ENCODE measurements around the gene CGB1.
"Not testable (repeated sequence)": the region's sequence is repeated elsewhere in the genome, so short reads cannot be mapped to it uniquely, and the experiment has no call there.

Gene CGB1

GRCh38 chr19:49056101-49056901 is 19.6 kb upstream of the CGB1 start:
- Histone ChIP-seq H3K27ac (ENCODE audit: low read length) (no peak overlapping the region), H2AFZ (ENCODE audit: low read length) (peak overlapping the region; percentile 67), H3K4me1 (ENCODE audit: low read length) (peaks cover 9% of the 10 kb centered on the region), H3K9me2 (replicated peaks; ENCODE audit: insufficient read depth, low read length) (no peaks in the 10 kb centered on the region), H3K79me2 (ENCODE audit: low read length) (no peaks in the 10 kb centered on the region), H4K20me1 (ENCODE audit: insufficient read depth, low read length) (no peaks in the 10 kb centered on the region), H3K9me3 (replicated peaks; ENCODE audit: insufficient read depth, low read length) (no peaks in the 10 kb centered on the region), H3K4me3 (ENCODE audit: low read length) (peak overlapping the region; percentile 57), H3F3A (ENCODE audit: insufficient read depth, low read length) (no peaks in the 10 kb centered on the region), H3K9ac (ENCODE audit: low read length) (no peak overlapping the region; the same call in 1 of the 2 replicates), H3K27me3 (replicated peaks; ENCODE audit: insufficient read depth, low read length) (peaks cover 64% of the 10 kb centered on the region), H3K36me3 (replicated peaks; ENCODE audit: insufficient read depth, low read length) (no peaks in the 10 kb centered on the region), H3K4me2 (ENCODE audit: low read depth, low read length) (peak overlapping the region; percentile 94)
- DNase-seq: peak; percentile 41
- TF ChIP-seq CTCF (IDR thresholded peaks at IDR 0.05; ENCODE audit: low read length) (peak; percentile 11), EZH2 (optimal IDR thresholded peaks at IDR 0.05; ENCODE audit: low read depth, low read length) (no peak), EZH2phosphoT487 (IDR thresholded peaks at IDR 0.05; ENCODE audit: low read length) (no peak)

GRCh38 chr19:49050376-49051033 is 13.8 kb upstream of the CGB1 start:
- peaks cover 32% of the 10 kb centered on the region for H3K27me3 ChIP-seq (replicated peaks; ENCODE audit: insufficient read depth, low read length)
- not testable (repeated sequence) for H3K4me3 ChIP-seq (ENCODE audit: low read length); H2AFZ ChIP-seq (ENCODE audit: low read length); H3K36me3 ChIP-seq (replicated peaks; ENCODE audit: insufficient read depth, low read length); DNase-seq; H3K9me3 ChIP-seq (replicated peaks; ENCODE audit: insufficient read depth, low read length); H3F3A ChIP-seq (ENCODE audit: insufficient read depth, low read length); H3K79me2 ChIP-seq (ENCODE audit: low read length); H4K20me1 ChIP-seq (ENCODE audit: insufficient read depth, low read length); H3K4me2 ChIP-seq (ENCODE audit: low read depth, low read length); H3K9ac ChIP-seq (ENCODE audit: low read length); H3K9me2 ChIP-seq (replicated peaks; ENCODE audit: insufficient read depth, low read length); H3K4me1 ChIP-seq (ENCODE audit: low read length); H3K27ac ChIP-seq (ENCODE audit: low read length)

GRCh38 chr19:49049834-49050233 is 13.1 kb upstream of the CGB1 start:
- not testable (repeated sequence) for H3K4me3 ChIP-seq (ENCODE audit: low read length); H2AFZ ChIP-seq (ENCODE audit: low read length); H3K4me1 ChIP-seq (ENCODE audit: low read length); H3K4me2 ChIP-seq (ENCODE audit: low read depth, low read length); H3F3A ChIP-seq (ENCODE audit: insufficient read depth, low read length); H3K9me2 ChIP-seq (replicated peaks; ENCODE audit: insufficient read depth, low read length); H4K20me1 ChIP-seq (ENCODE audit: insufficient read depth, low read length); H3K9ac ChIP-seq (ENCODE audit: low read length); DNase-seq; H3K79me2 ChIP-seq (ENCODE audit: low read length); H3K27ac ChIP-seq (ENCODE audit: low read length); H3K36me3 ChIP-seq (replicated peaks; ENCODE audit: insufficient read depth, low read length); H3K9me3 ChIP-seq (replicated peaks; ENCODE audit: insufficient read depth, low read length)
- peaks cover 25% of the 10 kb centered on the region for H3K27me3 ChIP-seq (replicated peaks; ENCODE audit: insufficient read depth, low read length)

- H3K27ac ChIP-seq (ENCODE audit: low read length); H3K4me2 ChIP-seq (ENCODE audit: low read depth, low read length); H4K20me1 ChIP-seq (ENCODE audit: insufficient read depth, low read length); DNase-seq; H3F3A ChIP-seq (ENCODE audit: insufficient read depth, low read length); H3K79me2 ChIP-seq (ENCODE audit: low read length); H3K4me3 ChIP-seq (ENCODE audit: low read length); H3K9ac ChIP-seq (ENCODE audit: low read length); H3K9me3 ChIP-seq (replicated peaks; ENCODE audit: insufficient read depth, low read length); H2AFZ ChIP-seq (ENCODE audit: low read length); H3K36me3 ChIP-seq (replicated peaks; ENCODE audit: insufficient read depth, low read length); H3K9me2 ChIP-seq (replicated peaks; ENCODE audit: insufficient read depth, low read length); H3K4me1 ChIP-seq (ENCODE audit: low read length): not testable (repeated sequence)
- peaks cover 25% of the 10 kb centered on the region for H3K27me3 ChIP-seq (replicated peaks; ENCODE audit: insufficient read depth, low read length)
Measured at GRCh38 chr19:49049011-49049410, 12.3 kb upstream of the CGB1 start, which contains the start of gene CGB8. Gene CGB8 (minus strand): TSS chr19:49049111. CDS start chr19:49048739, 372 bp downstream.

GRCh38 chr19:49043548-49043947 is 6.9 kb upstream of the CGB1 start, which contains the start of gene CGB5:
Gene CGB5 (plus strand): TSS chr19:49043848. CDS start chr19:49044210, 362 bp downstream.
- not testable (repeated sequence) for H3K4me3 ChIP-seq (ENCODE audit: low read length); H3K9me3 ChIP-seq (replicated peaks; ENCODE audit: insufficient read depth, low read length); H3K79me2 ChIP-seq (ENCODE audit: low read length); H3K36me3 ChIP-seq (replicated peaks; ENCODE audit: insufficient read depth, low read length); H3K4me1 ChIP-seq (ENCODE audit: low read length); H4K20me1 ChIP-seq (ENCODE audit: insufficient read depth, low read length); H3K4me2 ChIP-seq (ENCODE audit: low read depth, low read length); H3K9me2 ChIP-seq (replicated peaks; ENCODE audit: insufficient read depth, low read length); H3F3A ChIP-seq (ENCODE audit: insufficient read depth, low read length); DNase-seq; H2AFZ ChIP-seq (ENCODE audit: low read length); H3K9ac ChIP-seq (ENCODE audit: low read length); H3K27ac ChIP-seq (ENCODE audit: low read length)
- peaks cover 27% of the 10 kb centered on the region for H3K27me3 ChIP-seq (replicated peaks; ENCODE audit: insufficient read depth, low read length)

- not testable (repeated sequence) for H3F3A ChIP-seq (ENCODE audit: insufficient read depth, low read length); H3K79me2 ChIP-seq (ENCODE audit: low read length); H3K9ac ChIP-seq (ENCODE audit: low read length); H3K36me3 ChIP-seq (replicated peaks; ENCODE audit: insufficient read depth, low read length); H3K4me1 ChIP-seq (ENCODE audit: low read length); H3K9me2 ChIP-seq (replicated peaks; ENCODE audit: insufficient read depth, low read length); H4K20me1 ChIP-seq (ENCODE audit: insufficient read depth, low read length); H3K4me3 ChIP-seq (ENCODE audit: low read length); H3K27ac ChIP-seq (ENCODE audit: low read length); H3K4me2 ChIP-seq (ENCODE audit: low read depth, low read length); DNase-seq; H2AFZ ChIP-seq (ENCODE audit: low read length); H3K9me3 ChIP-seq (replicated peaks; ENCODE audit: insufficient read depth, low read length)
- peaks cover 28% of the 10 kb centered on the region for H3K27me3 ChIP-seq (replicated peaks; ENCODE audit: insufficient read depth, low read length)
Measured at GRCh38 chr19:49042666-49043065, 6.0 kb upstream of the CGB1 start.
